SU-DHL-6 (cell line): Measurements from ENCODE around the gene RAB20.

Source experiments
- H2AFZ ChIP-seq: fragments of 200-600 bp; sonication (generic); 2 replicates; pipeline ENCODE4 v1.6.1; 2014; ENCODE audit warnings: low read depth, mild to moderate bottlenecking, moderate library complexity, mixed read lengths, antibody characterized with exemption, low read length; ENCODE audit not compliant: severe bottlenecking
- H3F3A ChIP-seq: fragments of 200-600 bp; shearing (Covaris generic); 2 replicates; pipeline ENCODE4 v1.6.0; 2016; ENCODE audit warnings: antibody characterized with exemption, mild to moderate bottlenecking; ENCODE audit not compliant: insufficient read depth
- H3K27ac ChIP-seq: fragments of 200-600 bp; sonication (generic); 2 replicates; pipeline ENCODE4 v1.5.1; 2016; ENCODE audit warnings: low read depth, mild to moderate bottlenecking, low read length, moderate library complexity, mixed read lengths
- H3K27me3 ChIP-seq: fragments of 200-600 bp; sonication (generic), shearing (Covaris generic); 2 replicates; pipeline ENCODE4 v1.6.0; 2014; ENCODE audit warnings: mild to moderate bottlenecking, low read length
- H3K36me3 ChIP-seq: fragments of 200-600 bp; sonication (generic); 2 replicates; pipeline ENCODE4 v1.6.1; 2014; ENCODE audit warnings: mild to moderate bottlenecking, low read length, mixed read lengths
- H3K4me2 ChIP-seq: fragments of 300-600, 200-600 bp; shearing (Covaris generic), sonication (generic); 2 replicates; pipeline ENCODE4 v1.6.0; 2014; ENCODE audit warnings: low read length, low read depth, mild to moderate bottlenecking; ENCODE audit not compliant: poor library complexity, severe bottlenecking
- H3K4me3 ChIP-seq: fragments of 200-600 bp; sonication (generic); 2 replicates; pipeline ENCODE4 v1.5.1; 2014; ENCODE audit warnings: antibody characterized with exemption, low read length, mild to moderate bottlenecking, mixed read lengths; ENCODE audit not compliant: insufficient read depth, poor library complexity, severe bottlenecking
- H3K79me2 ChIP-seq: fragments of 200-600 bp; sonication (generic); 2 replicates; pipeline ENCODE4 v1.6.1; 2014; ENCODE audit warnings: mild to moderate bottlenecking, low read length, moderate library complexity; ENCODE audit not compliant: insufficient read depth
- H3K9ac ChIP-seq: fragments of 200-600 bp; sonication (generic); 2 replicates; pipeline ENCODE4 v1.7.0; 2014; ENCODE audit warnings: mild to moderate bottlenecking, low read length
- H3K9me2 ChIP-seq: fragments of 200-600 bp; sonication (generic); replicated peaks from 2 replicates; pipeline ENCODE4 v1.6.1; 2014; ENCODE audit warnings: low read length; ENCODE audit not compliant: insufficient read depth
- H3K9me3 ChIP-seq: fragments of 200-600 bp; sonication (generic); 2 replicates; pipeline ENCODE4 v1.6.1; 2014; ENCODE audit warnings: low read length, mixed read lengths; ENCODE audit not compliant: insufficient read depth
- H4K20me1 ChIP-seq: fragments of 200-600 bp; sonication (generic); 2 replicates; pipeline ENCODE4 v1.6.1; 2014; ENCODE audit warnings: low read depth, mild to moderate bottlenecking, antibody characterized with exemption, low read length, moderate library complexity, mixed read lengths
- CTCF ChIP-seq: fragments of 200-600 bp; sonication (generic); IDR thresholded peaks from one replicate; pipeline ENCODE4 v1.5.1; 2017; ENCODE audit warnings: antibody characterized with exemption, mild to moderate bottlenecking, low read length, moderate library complexity; ENCODE audit not compliant: insufficient read depth, poor library complexity, severe bottlenecking
- EZH2phosphoT487 ChIP-seq: fragments of 200-600 bp; sonication (generic), shearing (Covaris generic); conservative IDR thresholded peaks from 2 replicates; pipeline ENCODE4 v1.6.1; 2018; ENCODE audit warnings: mild to moderate bottlenecking, antibody characterized with exemption, low read length, moderate library complexity, mixed read lengths

The RAB20 gene

GRCh38 chr13:110578363-110578762 is 16.8 kb upstream of the RAB20 start:
- Histone ChIP-seq H3K27me3 (no peaks in the 10 kb centered on the region), H3F3A (no peaks in the 10 kb centered on the region), H3K79me2 (no peaks in the 10 kb centered on the region), H3K27ac (no peak overlapping the region), H2AFZ (no peak overlapping the region), H3K4me3 (no peak overlapping the region), H3K9ac (no peak overlapping the region), H4K20me1 (no peaks in the 10 kb centered on the region), H3K4me2 (no peak overlapping the region), H3K9me3 (no peaks in the 10 kb centered on the region), H3K36me3 (no peaks in the 10 kb centered on the region), H3K9me2 (no peaks in the 10 kb centered on the region)
- TF ChIP-seq EZH2phosphoT487, result no peak

GRCh38 chr13:110576736-110577476 is 15.4 kb upstream of the RAB20 start:
- no peak overlapping the region for H3K4me2 ChIP-seq

GRCh38 chr13:110576070-110576394 is 14.5 kb upstream of the RAB20 start:
- no peaks in the 10 kb centered on the region for H3K9me2 ChIP-seq
- no peak overlapping the region for H3K4me3 ChIP-seq
- H2AFZ ChIP-seq, result no peak overlapping the region
- no peaks in the 10 kb centered on the region for H3K36me3 ChIP-seq
- H3K79me2 ChIP-seq, result no peaks in the 10 kb centered on the region
- no peaks in the 10 kb centered on the region for H4K20me1 ChIP-seq
- no peaks in the 10 kb centered on the region for H3K9me3 ChIP-seq
- H3K27ac ChIP-seq, result no peak overlapping the region
- no peak overlapping the region for H3K9ac ChIP-seq
- no peaks in the 10 kb centered on the region for H3F3A ChIP-seq
- no peak for TF ChIP-seq CTCF
- no peak for TF ChIP-seq EZH2phosphoT487
- no peak overlapping the region for H3K4me2 ChIP-seq
- no peaks in the 10 kb centered on the region for H3K27me3 ChIP-seq

More at GRCh38 chr13:110576736-110577476, 15.4 kb upstream of the RAB20 start:
- no peak for TF ChIP-seq EZH2phosphoT487
- TF ChIP-seq CTCF, result no peak
- Histone ChIP-seq H3K79me2 (no peaks in the 10 kb centered on the region), H4K20me1 (no peaks in the 10 kb centered on the region), H3K9ac (no peak overlapping the region), H3K27me3 (no peaks in the 10 kb centered on the region), H2AFZ (no peak overlapping the region), H3K36me3 (no peaks in the 10 kb centered on the region), H3F3A (no peaks in the 10 kb centered on the region), H3K9me2 (no peaks in the 10 kb centered on the region), H3K9me3 (no peaks in the 10 kb centered on the region), H3K27ac (no peak overlapping the region), H3K4me3 (no peak overlapping the region)

- no peak overlapping the region for H3K4me3 ChIP-seq
- TF ChIP-seq EZH2phosphoT487 (no peak), CTCF (no peak)
- no peaks in the 10 kb centered on the region for H3K79me2 ChIP-seq
- H3K27me3 ChIP-seq, result no peaks in the 10 kb centered on the region
- H3K9ac ChIP-seq, result no peak overlapping the region
- no peaks in the 10 kb centered on the region for H3K36me3 ChIP-seq
- no peaks in the 10 kb centered on the region for H3K9me3 ChIP-seq
- H4K20me1 ChIP-seq, result no peaks in the 10 kb centered on the region
- H3F3A ChIP-seq, result no peaks in the 10 kb centered on the region
- no peak overlapping the region for H3K4me2 ChIP-seq
- H2AFZ ChIP-seq, result no peak overlapping the region
- no peaks in the 10 kb centered on the region for H3K9me2 ChIP-seq
- H3K27ac ChIP-seq, result no peak overlapping the region
Measured at GRCh38 chr13:110575322-110576069, 14.0 kb upstream of the RAB20 start.
